HG03439 (cell line): ENCODE measurements around the gene MT1H.
"Not testable (repeated sequence)": the region's sequence is repeated elsewhere in the genome, so short reads cannot be mapped to it uniquely, and the experiment has no call there.

ENCODE experiments used
- ATAC-seq: cut with Tn5 transposase; IDR thresholded peaks from one replicate; pipeline ENCODE4 v1.9.1; 2021; ENCODE audit warnings: mild to moderate bottlenecking, moderate library complexity; ENCODE audit not compliant: unreplicated experiment

The MT1H gene

GRCh38 chr16:56664506-56664905 lies 5.1 kb upstream of the MT1H start:
- no peak for ATAC-seq

- not testable (repeated sequence) for ATAC-seq
These were observed 4.0 kb upstream of the MT1H start for GRCh38 chr16:56665286-56666261.

- no peak for ATAC-seq
These were observed 1.7 kb upstream of the MT1H start, which contains the start of gene MT1G for GRCh38 chr16:56667581-56668571. MT1G (minus strand) TSS chr16:56668065; CDS start chr16:56667993, 72 bp downstream.

GRCh38 chr16:56669840-56670619 lies 416 bp downstream of the MT1H start:
- ATAC-seq: no peak

- no peak for ATAC-seq
These were observed 963 bp downstream of the MT1H start for GRCh38 chr16:56670620-56670934.

GRCh38 chr16:56671691-56672090 lies 2.1 kb downstream of the MT1H start:
- not testable (repeated sequence) for ATAC-seq

GRCh38 chr16:56672171-56672570 lies 2.6 kb downstream of the MT1H start:
- not testable (repeated sequence) for ATAC-seq

- ATAC-seq: no peak
These were observed 3.3 kb downstream of the MT1H start for GRCh38 chr16:56672761-56673536.

- no peak for ATAC-seq
These were observed 4.3 kb downstream of the MT1H start for GRCh38 chr16:56673921-56674320.

- not testable (repeated sequence) for ATAC-seq
These were observed 5.0 kb downstream of the MT1H start for GRCh38 chr16:56674570-56674969.

GRCh38 chr16:56675685-56676210 lies 6.1 kb downstream of the MT1H start:
- ATAC-seq: no peak

- no peak for ATAC-seq
These were observed 7.9 kb downstream of the MT1H start for GRCh38 chr16:56677474-56677873.

- no peak for ATAC-seq
These were observed 9.6 kb downstream of the MT1H start for GRCh38 chr16:56679078-56679730.

- no peak for ATAC-seq
These were observed 10.2 kb downstream of the MT1H start for GRCh38 chr16:56679818-56680217.

GRCh38 chr16:56681939-56682702 lies 12.5 kb downstream of the MT1H start, which contains the start of gene MT1X:
MT1X (plus strand) TSS chr16:56682470; CDS start chr16:56682541, 71 bp downstream.
- ATAC-seq: peak; percentile 92

GRCh38 chr16:56682703-56683397 lies 13.2 kb downstream of the MT1H start:
- ATAC-seq: no peak

- no peak for ATAC-seq
These were observed 14.0 kb downstream of the MT1H start for GRCh38 chr16:56683424-56684172.
